Stimulated activated CD4-positive, alpha-beta T cell treated with anti-CD3 and anti-CD28 coated beads, Interleukin-1b, Interleukin-23, amount 100 ng/mL, for 1 hour (primary cell): ENCODE data around the gene TMPRSS7.
A peak's percentile ranks its signal among the peaks of the same experiment; 100 is the strongest.

ENCODE experiments used
- DNase-seq, 2 donors: peaks; one replicate each; pipeline ENCODE4 v3.0.0-alpha.2; 2020; ENCODE audit warnings: low read depth in 2 of 2

The TMPRSS7 gene

GRCh38 chr3:112061152-112061551, 26.6 kb downstream of the TMPRSS7 start:
- DNase-seq = no peak

- DNase-seq = peak in 1 of 2 donors; percentile 41
These were observed 38.0 kb downstream of the TMPRSS7 start for GRCh38 chr3:112072387-112073060.

- DNase-seq = no peak
These were observed 39.5 kb downstream of the TMPRSS7 start for GRCh38 chr3:112074006-112074405.

GRCh38 chr3:112074616-112075497, 40.3 kb downstream of the TMPRSS7 start:
- no peak for DNase-seq

DNA sequence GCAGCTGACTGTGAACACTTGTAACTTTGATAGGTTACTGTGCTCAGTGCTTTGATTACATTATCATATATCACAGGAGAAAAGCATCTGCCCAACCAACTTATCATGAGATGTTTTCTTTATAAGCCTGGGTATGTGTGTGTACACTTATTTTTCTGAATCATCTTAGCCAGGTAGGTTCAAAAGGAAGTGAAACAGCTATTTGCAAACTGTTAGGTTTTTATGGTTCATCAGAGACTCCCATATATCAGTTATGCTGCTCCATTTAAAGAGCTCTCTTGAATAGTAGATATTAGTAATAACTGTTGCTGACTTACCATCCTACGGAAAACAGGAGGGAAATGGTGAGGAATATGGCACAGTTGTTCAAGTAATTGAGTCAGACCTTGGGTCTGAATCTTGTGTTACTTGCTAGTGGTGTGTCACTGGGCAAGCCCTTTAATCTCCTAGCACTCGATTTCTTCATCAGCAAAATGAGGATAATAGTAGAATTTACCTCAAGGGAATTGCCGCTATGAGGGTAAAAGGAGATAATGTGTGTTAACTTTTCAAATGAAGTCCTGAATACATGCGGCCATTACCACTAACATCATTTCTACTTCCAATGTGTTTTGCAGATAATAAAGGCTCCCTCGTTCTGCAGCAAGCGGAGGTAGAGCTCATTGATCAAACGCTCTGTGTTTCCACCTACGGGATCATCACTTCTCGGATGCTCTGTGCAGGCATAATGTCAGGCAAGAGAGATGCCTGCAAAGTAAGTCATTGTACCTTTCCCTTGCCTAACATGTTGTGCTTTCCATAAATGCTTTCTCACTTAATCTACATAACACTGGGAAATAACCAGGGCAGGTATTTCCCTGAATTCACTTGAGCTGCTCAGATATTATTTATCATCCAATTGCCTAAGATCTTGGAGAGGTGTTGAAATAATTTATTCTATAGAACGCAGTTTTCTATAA, 43.9 kb downstream of the TMPRSS7 start:
- no peak for DNase-seq

- no peak for DNase-seq
These were observed 48.7 kb downstream of the TMPRSS7 start for GRCh38 chr3:112083239-112083638.

DNA sequence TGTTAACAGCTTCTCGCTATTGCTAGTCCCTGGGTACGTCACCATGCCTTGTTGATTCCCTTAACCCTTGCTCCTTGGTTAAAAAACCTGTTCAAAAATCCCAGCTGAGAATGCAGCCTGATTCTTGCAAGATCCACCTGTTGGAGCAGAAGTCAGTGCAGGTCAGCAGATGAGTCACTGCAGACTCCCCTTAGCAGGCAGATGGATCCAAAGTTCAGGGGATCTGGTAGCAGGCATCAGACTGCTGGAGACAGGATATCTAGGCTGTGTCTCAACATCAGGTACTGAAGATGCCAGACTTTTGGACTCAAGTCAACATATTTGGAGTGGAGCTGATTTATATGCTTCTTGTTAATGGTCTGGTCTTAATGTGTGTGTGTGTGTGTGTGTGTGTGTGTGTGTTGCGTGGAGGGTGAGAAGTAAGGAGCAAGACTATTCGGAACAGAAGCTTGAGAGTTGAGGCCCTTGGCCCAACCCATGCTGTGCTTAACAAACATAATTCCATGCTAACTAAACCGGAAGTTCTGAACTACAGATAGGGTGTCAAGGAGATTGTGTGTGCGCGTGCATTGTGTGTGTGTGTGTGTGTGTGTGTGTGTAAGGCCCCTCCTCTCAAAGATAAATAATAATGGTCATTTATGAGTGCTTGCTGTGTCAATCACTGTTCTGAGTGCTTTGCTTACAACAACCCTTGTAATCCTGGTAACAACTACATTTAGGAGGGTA, 50.6 kb downstream of the TMPRSS7 start:
- DNase-seq = no peak

- no peak for DNase-seq
These were observed 51.2 kb downstream of the TMPRSS7 start for GRCh38 chr3:112085735-112086075.

- DNase-seq = peak in 1 of 2 donors; percentile 3
These were observed 51.7 kb downstream of the TMPRSS7 start, which contains the start of gene C3orf52 for GRCh38 chr3:112086076-112086854. TSS of gene C3orf52 (plus strand) at chr3:112086389. CDS start at chr3:112086408, 19 bp downstream.

DNA sequence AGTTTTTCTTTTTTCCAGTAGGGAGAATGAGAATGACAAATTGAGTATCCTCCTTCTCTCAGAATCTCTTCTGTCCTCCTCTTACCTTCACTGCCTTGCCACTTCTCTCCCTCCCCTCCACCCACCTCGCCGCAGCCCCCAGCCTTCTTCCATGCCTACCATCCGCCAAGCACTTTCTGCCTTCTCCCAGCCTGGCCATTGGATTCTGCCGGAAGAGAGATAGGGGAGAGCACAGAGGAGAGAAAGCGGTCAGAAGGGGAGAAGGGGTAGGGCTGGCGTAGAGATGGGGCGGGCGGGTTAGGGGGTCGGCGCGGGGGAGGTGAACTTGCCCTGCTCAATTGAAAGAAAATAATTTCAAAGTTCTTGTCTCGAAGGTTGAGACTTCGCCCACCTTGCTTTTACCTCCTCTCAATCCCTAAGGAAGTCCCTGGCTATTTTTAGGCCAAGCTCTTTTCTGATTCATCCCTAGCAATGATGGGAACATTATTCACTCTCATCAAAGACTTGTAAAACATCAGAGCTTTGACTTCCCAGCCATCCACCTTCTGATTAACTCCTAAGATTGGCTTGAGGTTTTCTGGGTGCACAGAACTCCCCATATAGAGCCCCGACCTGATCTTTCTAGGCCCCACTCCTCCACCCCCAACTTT, 52.5 kb downstream of the TMPRSS7 start:
- no peak for DNase-seq

DNA sequence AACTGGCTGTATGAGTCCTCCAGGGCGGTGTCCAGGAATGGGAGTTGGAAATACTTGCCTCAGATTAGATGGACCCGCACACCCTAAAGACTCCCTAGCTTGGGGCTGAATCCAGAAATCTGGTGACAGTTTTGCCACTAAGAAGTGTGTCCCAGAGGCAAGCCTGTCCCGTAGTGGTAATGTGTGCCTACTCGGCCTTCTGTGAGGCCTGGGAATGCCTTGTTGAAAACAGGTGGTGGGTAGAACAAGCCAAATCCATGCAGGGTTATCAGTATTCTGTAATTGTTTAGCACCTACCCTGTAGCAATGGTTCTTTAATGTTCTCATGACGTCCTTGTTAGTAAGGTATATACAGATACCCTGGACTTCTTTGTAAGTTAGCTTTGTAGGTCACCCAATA, 53.2 kb downstream of the TMPRSS7 start:
- DNase-seq = no peak

GRCh38 chr3:112088944-112089343, 54.4 kb downstream of the TMPRSS7 start:
- DNase-seq = no peak

GRCh38 chr3:112089956-112090886, 55.7 kb downstream of the TMPRSS7 start:
- no peak for DNase-seq

DNA sequence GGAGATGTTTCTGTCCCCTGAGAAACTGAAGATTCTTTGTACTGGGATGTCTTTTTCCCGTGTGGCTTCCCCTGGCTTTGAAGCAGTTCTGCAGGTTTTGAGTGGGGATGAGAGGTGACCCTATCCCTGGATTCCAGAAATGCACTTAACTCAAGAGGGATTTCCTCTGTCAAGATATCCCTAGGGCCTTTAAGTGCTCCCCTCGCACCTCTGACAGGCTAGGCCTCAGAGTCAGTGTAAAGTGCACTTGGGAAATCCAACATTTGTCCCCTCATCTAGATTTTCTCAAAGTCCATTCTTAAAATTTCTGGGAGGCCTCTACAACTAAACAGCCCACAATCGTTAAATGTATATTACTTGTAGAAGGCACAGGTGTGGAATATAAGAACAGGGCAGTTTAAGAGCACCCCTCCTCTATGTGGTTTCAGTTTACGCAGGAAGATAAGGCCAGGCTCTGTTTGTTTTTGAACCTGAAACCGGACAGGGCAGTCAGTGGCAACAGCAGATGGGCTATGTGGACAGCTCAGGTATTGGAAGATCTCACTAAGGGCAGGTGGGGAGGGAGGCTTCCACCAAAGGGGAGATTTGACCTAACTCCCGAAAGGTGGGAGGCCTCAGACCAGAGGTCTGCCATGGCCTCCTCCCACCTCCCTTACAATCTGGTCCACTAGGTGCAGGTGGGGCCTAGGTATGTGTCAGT, 56.5 kb downstream of the TMPRSS7 start:
- DNase-seq = no peak

- DNase-seq = no peak
These were observed 58.1 kb downstream of the TMPRSS7 start for GRCh38 chr3:112092496-112093179.

GRCh38 chr3:112093180-112093522, 58.6 kb downstream of the TMPRSS7 start:
- no peak for DNase-seq

DNA sequence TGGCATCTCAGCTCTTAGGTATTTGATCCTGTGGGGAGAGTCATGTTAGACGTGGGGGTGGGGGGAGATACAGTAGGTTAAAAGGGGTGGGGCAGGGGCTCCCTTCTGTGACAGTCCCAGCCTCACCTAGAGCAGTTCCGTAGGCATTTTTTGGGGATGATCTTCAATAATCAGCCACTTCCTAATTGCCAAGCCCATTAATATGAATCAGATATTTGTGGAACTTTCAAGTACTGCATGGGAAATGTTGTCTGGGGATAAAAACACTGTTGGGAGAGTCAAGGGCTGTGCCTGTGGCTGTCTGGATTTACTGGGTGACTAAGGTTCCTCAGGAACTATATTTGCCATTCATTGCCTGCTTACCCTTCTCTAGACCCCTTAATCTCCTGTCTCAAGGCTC, 61.2 kb downstream of the TMPRSS7 start:
- no peak for DNase-seq

DNA sequence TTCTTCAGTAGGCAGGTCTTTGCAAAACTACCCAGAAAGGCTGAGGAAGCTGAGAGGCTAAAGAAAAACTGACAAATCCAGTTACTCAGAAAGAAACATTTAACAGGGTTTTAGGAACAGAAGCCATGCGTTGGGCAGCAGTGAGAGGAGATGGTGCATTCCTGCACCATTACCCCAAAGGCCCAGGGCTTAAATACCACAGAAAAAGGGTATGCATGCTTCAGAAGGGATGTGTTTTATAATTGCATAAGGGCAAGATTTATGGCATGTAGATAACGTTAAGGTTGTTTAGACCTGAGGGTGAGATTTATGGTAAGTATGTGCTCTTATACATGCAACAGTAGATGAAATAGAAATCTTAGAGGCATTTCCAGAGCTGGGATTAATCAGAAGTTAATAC, 61.6 kb downstream of the TMPRSS7 start:
- no peak for DNase-seq
